ENCODE measurements around the gene PAX4. TPM values are rescaled to one million over a fixed set of nuclear protein-coding genes. Genes with fewer than 3 reads are reported as not detected.
"Not testable (repeated sequence)": the region's sequence is repeated elsewhere in the genome, so short reads cannot be mapped to it uniquely, and the experiment has no call there.

The PAX4 gene
- total RNA-seq, 3 donors from 2014 or later = 0.96 to 1.8 TPM; not detected in 1

GRCh38 chr7:127578036-127578684 is 39.8 kb downstream of the PAX4 start:
- Histone ChIP-seq H3K9me3 (no peaks in the 10 kb centered on the region), H3K36me3 (ENCODE audit: low read depth) (no peaks in the 10 kb centered on the region), H3K4me3 (no peak overlapping the region), H3K4me1 (ENCODE audit: low read depth) (peaks cover 7% of the 10 kb centered on the region)
- DNase-seq (no peak), ATAC-seq (no peak)
- intact Hi-C loops (cut with DNase I, micrococcal nuclease) = no loop called here
- TF ChIP-seq CTCF (IDR thresholded peaks at IDR 0.05) = no peak

- TF ChIP-seq CTCF (IDR thresholded peaks at IDR 0.05) = no peak
- intact Hi-C loops (cut with DNase I, micrococcal nuclease) = no loop called here
- Histone ChIP-seq H3K36me3 (ENCODE audit: low read depth) (no peaks in the 10 kb centered on the region), H3K4me1 (ENCODE audit: low read depth) (no peaks in the 10 kb centered on the region), H3K4me3 (no peak overlapping the region), H3K9me3 (no peaks in the 10 kb centered on the region)
- ATAC-seq = no peak
- no peak for DNase-seq
These were observed 46.0 kb downstream of the PAX4 start for GRCh38 chr7:127571741-127572505.

DNA sequence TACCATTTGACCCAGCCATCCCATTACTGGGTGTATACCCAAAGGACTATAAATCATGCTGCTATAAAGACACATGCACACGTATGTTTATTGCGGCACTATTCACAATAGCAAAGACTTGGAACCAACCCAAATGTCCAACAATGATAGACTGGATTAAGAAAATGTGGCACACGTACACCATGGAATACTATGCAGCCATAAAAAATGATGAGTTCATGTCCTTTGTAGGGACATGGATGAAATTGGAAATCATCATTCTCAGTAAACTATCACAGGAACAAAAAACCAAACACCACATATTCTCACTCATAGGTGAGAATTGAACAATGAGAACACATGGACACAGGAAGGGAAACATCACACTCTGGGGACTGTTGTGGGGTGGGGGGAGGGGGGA is 49.9 kb downstream of the PAX4 start:
- H3K4me3 ChIP-seq; H3K9me3 ChIP-seq; DNase-seq; H3K36me3 ChIP-seq (ENCODE audit: low read depth); ATAC-seq; H3K4me1 ChIP-seq (ENCODE audit: low read depth); intact Hi-C loops (cut with DNase I, micrococcal nuclease): not testable (repeated sequence)

- TF ChIP-seq CTCF (IDR thresholded peaks at IDR 0.05) = no peak
- Histone ChIP-seq H3K4me3 (no peak overlapping the region), H3K4me1 (ENCODE audit: low read depth) (no peaks in the 10 kb centered on the region), H3K9me3 (no peaks in the 10 kb centered on the region), H3K36me3 (ENCODE audit: low read depth) (no peaks in the 10 kb centered on the region)
- intact Hi-C loops (cut with DNase I, micrococcal nuclease) = no loop called here
- DNase-seq (no peak), ATAC-seq (no peak)
These were observed 51.7 kb downstream of the PAX4 start for GRCh38 chr7:127566242-127566641.

Other genes with a start within 250 kb of the PAX4 start
- 10 to 100 TPM; 26.9 to 38.7 (median 35.6) TPM for gene ZNF800, start 225.4 kb downstream of the PAX4 start, total RNA-seq
- gene GCC1, start 32.5 kb downstream of the PAX4 start, total RNA-seq = 10 to 100 TPM; 14.8 to 18.0 (median 17.8) TPM
- gene ARF5, start 29.7 kb downstream of the PAX4 start, total RNA-seq = 100 to 1,000 TPM in 2 of 3 donors, 10 to 100 TPM in 1; 94.3 to 160 (median 141) TPM
- 1 to 10 TPM in 1 of 3 donors, under 1 TPM in 2; 0.35 to 1.0 (median 0.52) TPM for gene FSCN3, start 24.4 kb downstream of the PAX4 start, total RNA-seq
- 100 to 1,000 TPM in 2 of 3 donors, 10 to 100 TPM in 1; 99.0 to 131 (median 106) TPM for gene SND1, start 34.1 kb upstream of the PAX4 start, total RNA-seq